H9 (cell line): ENCODE measurements around the gene SEC14L5. TPM values are rescaled to one million over a fixed set of nuclear protein-coding genes. Genes with fewer than 3 reads are reported as not detected.

Experiments
- DNase-seq: peaks from one replicate; pipeline ENCODE4 v3.0.0-alpha.2; 2017
- H2AFZ ChIP-seq: one replicate; pipeline ENCODE4 v1.6.1; 2013; ENCODE audit warnings: mild to moderate bottlenecking, low read length, control low read depth, moderate library complexity
- H2AK5ac ChIP-seq: 2 replicates; pipeline ENCODE4 v1.6.1; 2013; ENCODE audit warnings: low read length, control low read depth, mixed read lengths; ENCODE audit not compliant: insufficient read length
- H2BK120ac ChIP-seq: one replicate; pipeline ENCODE4 v1.6.1; 2013; ENCODE audit warnings: low read depth, mild to moderate bottlenecking, low read length, control low read depth, inconsistent platforms; ENCODE audit not compliant: poor library complexity, severe bottlenecking
- H2BK12ac ChIP-seq: 2 replicates; pipeline ENCODE4 v1.6.1; 2013; ENCODE audit warnings: low read length, control low read depth, mixed read lengths, low read depth; ENCODE audit not compliant: insufficient read length
- H2BK15ac ChIP-seq: 2 replicates; pipeline ENCODE4 v1.6.1; 2013; ENCODE audit warnings: low read depth, low read length, control low read depth
- H2BK20ac ChIP-seq: one replicate; pipeline ENCODE4 v1.6.1; 2013; ENCODE audit warnings: low read depth, mild to moderate bottlenecking, low read length, control low read depth, inconsistent platforms; ENCODE audit not compliant: poor library complexity, severe bottlenecking
- H2BK5ac ChIP-seq: 2 replicates; pipeline ENCODE4 v1.6.1; 2013; ENCODE audit warnings: low read length, control low read depth, mixed read lengths; ENCODE audit not compliant: insufficient read length
- H3K14ac ChIP-seq: 2 replicates; pipeline ENCODE4 v1.6.1; 2013; ENCODE audit warnings: low read length, control low read depth; ENCODE audit not compliant: insufficient read depth
- H3K18ac ChIP-seq: 2 replicates; pipeline ENCODE4 v1.6.1; 2013; ENCODE audit warnings: low read depth, mild to moderate bottlenecking, mixed read lengths, low read length, control low read depth; ENCODE audit not compliant: insufficient read length
- H3K23ac ChIP-seq: 2 replicates; pipeline ENCODE4 v1.6.1; 2013; ENCODE audit warnings: low read length, control low read depth, mixed read lengths, low read depth; ENCODE audit not compliant: insufficient read length
- H3K23me2 ChIP-seq: 2 replicates; pipeline ENCODE4 v1.6.1; 2013; ENCODE audit warnings: low read depth, mild to moderate bottlenecking, mixed read lengths, low read length, control low read depth; ENCODE audit not compliant: insufficient read length, poor library complexity, severe bottlenecking
- H3K27ac ChIP-seq: 2 replicates; pipeline ENCODE4 v1.5.1; 2013; ENCODE audit warnings: low read length, control low read depth, mixed read lengths, low read depth; ENCODE audit not compliant: insufficient read length
- H3K27me3 ChIP-seq: 2 replicates; pipeline ENCODE4 v1.6.1; 2013; ENCODE audit warnings: low read length, control low read depth, inconsistent platforms; ENCODE audit not compliant: insufficient read depth
- H3K4ac ChIP-seq: 2 replicates; pipeline ENCODE4 v1.6.1; 2013; ENCODE audit warnings: low read depth, mild to moderate bottlenecking, control low read depth, inconsistent platforms, low read length, moderate library complexity
- H3K4me1 ChIP-seq: 2 replicates; pipeline ENCODE4 v1.6.1; 2013; ENCODE audit warnings: low read length, control low read depth, inconsistent platforms; ENCODE audit not compliant: insufficient read depth
- H3K4me2 ChIP-seq: 2 replicates; pipeline ENCODE4 v1.6.1; 2013; ENCODE audit warnings: low read length, control low read depth, mixed read lengths; ENCODE audit not compliant: insufficient read length, insufficient read depth
- H3K56ac ChIP-seq: 2 replicates; pipeline ENCODE4 v1.6.1; 2013; ENCODE audit warnings: low read depth, mild to moderate bottlenecking, mixed read lengths, low read length, control low read depth; ENCODE audit not compliant: insufficient read length
- H3K79me1 ChIP-seq: 2 replicates; pipeline ENCODE4 v1.6.1; 2013; ENCODE audit warnings: low read depth, mild to moderate bottlenecking, moderate library complexity, low read length, control low read depth, inconsistent platforms; ENCODE audit not compliant: insufficient read depth, poor library complexity, severe bottlenecking
- H3K79me2 ChIP-seq: 2 replicates; pipeline ENCODE4 v1.6.1; 2013; ENCODE audit warnings: low read length, control low read depth, inconsistent platforms; ENCODE audit not compliant: insufficient read depth
- H3K9ac ChIP-seq: 2 replicates; pipeline ENCODE4 v1.6.1; 2013; ENCODE audit warnings: low read length, control low read depth, mixed read lengths; ENCODE audit not compliant: insufficient read length; ENCODE audit errors: extremely low read depth
- H3K9me3 ChIP-seq: one replicate; pipeline ENCODE4 v1.6.1; 2013; ENCODE audit warnings: low read depth, low read length, inconsistent platforms; ENCODE audit not compliant: control insufficient read depth
- H3T11ph ChIP-seq: one replicate; pipeline ENCODE4 v1.6.1; 2013; ENCODE audit warnings: mild to moderate bottlenecking, low read length, control low read depth, inconsistent platforms
- H4K20me1 ChIP-seq: one replicate; pipeline ENCODE4 v1.6.1; 2013; ENCODE audit not compliant: control insufficient read depth, insufficient read length, insufficient read depth
- H4K5ac ChIP-seq: 2 replicates; pipeline ENCODE4 v1.6.1; 2013; ENCODE audit warnings: low read depth, mild to moderate bottlenecking, mixed read lengths, low read length, control low read depth; ENCODE audit not compliant: insufficient read length
- H4K8ac ChIP-seq: replicated peaks from 2 replicates; pipeline ENCODE4 v1.6.1; 2013; ENCODE audit warnings: low read length, control low read depth, mixed read lengths, low read depth; ENCODE audit not compliant: insufficient read length
- H4K91ac ChIP-seq: 2 replicates; pipeline ENCODE4 v1.6.1; 2013; ENCODE audit warnings: low read depth, mild to moderate bottlenecking, moderate library complexity, mixed read lengths, low read length, control low read depth; ENCODE audit not compliant: insufficient read length
- H3K27ac Mint-ChIP-seq, 3 experiments: 2 replicates in 2 of 3; 3 replicates in 1 of 3; pipeline ENCODE4 v1.8.0; 2020 to 2021; ENCODE audit warnings: mixed read lengths in 3 of 3, mild to moderate bottlenecking in 1 of 3, moderate library complexity in 1 of 3
- H3K27me3 Mint-ChIP-seq: 2 replicates; pipeline ENCODE4 v1.8.0; 2021; ENCODE audit warnings: low read depth, mild to moderate bottlenecking, moderate library complexity, mixed read lengths
- H3K36me3 Mint-ChIP-seq, 3 experiments: 2 replicates in 2 of 3; 3 replicates in 1 of 3; pipeline ENCODE4 v1.8.0; 2020 to 2021; ENCODE audit warnings: low read depth in 3 of 3, mixed read lengths in 3 of 3; ENCODE audit not compliant: insufficient read depth in 1 of 3
- H3K4me1 Mint-ChIP-seq, 2 experiments: 2 replicates each; pipeline ENCODE4 v1.8.0; 2020; ENCODE audit warnings: mixed read lengths in 2 of 2
- H3K4me3 Mint-ChIP-seq, 2 experiments: 2 replicates in 1 of 2; 3 replicates in 1 of 2; pipeline ENCODE4 v1.8.0; 2020 to 2021; ENCODE audit warnings: mild to moderate bottlenecking in 2 of 2, mixed read lengths in 2 of 2, moderate library complexity in 1 of 2
- H3K9me3 Mint-ChIP-seq, 2 experiments: 2 replicates in 1 of 2; 3 replicates in 1 of 2; pipeline ENCODE4 v1.8.0; 2020; ENCODE audit warnings: mild to moderate bottlenecking in 2 of 2, mixed read lengths in 2 of 2, moderate library complexity in 1 of 2
- CTCF ChIP-seq: fragments of 200-600 bp; sonication (generic); conservative IDR thresholded peaks from 3 replicates; pipeline ENCODE4 v1.8.0; 2021; ENCODE audit warnings: antibody characterized with exemption, mild to moderate bottlenecking
- WGBS: extraction: QIAGEN DNeasy Blood & Tissue Kit; methylation state at CpG from one replicate; pipeline ENCODE4 v1.1.7; 2013; ENCODE audit warnings: missing lambda C conversion rate, low lambda C conversion rate, mixed read lengths; ENCODE audit not compliant: insufficient read length; ENCODE audit errors: extremely low coverage; 5-methylcytosine and 5-hydroxymethylcytosine counted together
- total RNA-seq: library from RNA; stranded (reverse); gene quantifications from 2 replicates; pipeline ENCODE4 v1.2.1, GENCODE V29; 2021

SEC14L5 gene
- total RNA-seq, 1 experiment from 2014 or later, result 4.1 TPM

DNA sequence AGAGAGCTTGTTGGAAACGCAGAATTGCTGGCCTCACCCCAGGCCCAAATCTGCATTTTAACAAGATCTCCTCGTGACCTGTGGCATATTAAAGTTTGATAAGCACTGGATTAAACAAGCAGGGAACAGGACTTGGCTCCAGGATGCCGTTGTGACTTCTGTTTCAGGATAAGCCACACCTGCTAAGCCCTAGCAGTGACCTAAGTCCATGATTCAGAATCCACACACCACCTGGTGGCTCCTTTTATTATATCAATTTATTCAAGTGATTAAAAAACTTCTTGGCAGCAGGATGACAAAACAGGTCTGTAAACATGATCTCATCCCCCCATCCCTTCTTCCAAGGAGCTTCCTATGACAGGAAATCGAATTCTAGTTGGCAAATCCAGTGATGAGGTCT, 66.5 kb downstream of the SEC14L5 start:
- Histone ChIP-seq H2BK12ac (no peak overlapping the region), H3K4me2 (no peak overlapping the region), H2BK15ac (no peak overlapping the region), H2AK5ac (no peak overlapping the region), H2AFZ (no peak overlapping the region), H3K4ac (no peak overlapping the region), H2BK20ac (no peak overlapping the region), H3T11ph (no peak overlapping the region), H3K27me3 (no peaks in the 10 kb centered on the region), H4K20me1 (no peaks in the 10 kb centered on the region), H3K9ac (no peak overlapping the region), H2BK120ac (no peak overlapping the region), H3K18ac (no peak overlapping the region), H4K91ac (no peak overlapping the region), H3K79me2 (no peaks in the 10 kb centered on the region), H4K5ac (no peak overlapping the region), H3K9me3 (no peaks in the 10 kb centered on the region), H4K8ac (no peak overlapping the region), H3K23ac (no peak overlapping the region), H3K79me1 (no peaks in the 10 kb centered on the region), H3K23me2 (no peaks in the 10 kb centered on the region), H3K27ac (no peak overlapping the region), H3K4me1 (no peaks in the 10 kb centered on the region), H3K56ac (no peak overlapping the region), H2BK5ac (no peak overlapping the region), H3K14ac (no peak overlapping the region)
- Mint-ChIP-seq H3K27ac (no peak overlapping the region; a peak in 1 of 7 replicates), H3K4me1 (peaks cover 9 to 15% of the 10 kb centered on the region in 2 experiments), H3K4me3 (no peak overlapping the region), H3K27me3 (peaks cover 12% of the 10 kb centered on the region), H3K9me3 (no peaks in the 10 kb centered on the region), H3K36me3 (no peaks in the 10 kb centered on the region)
- no peak; the same call in 2 of the 3 replicates for TF ChIP-seq CTCF
- no peak for DNase-seq
- no CpG with 5 or more reads among the region's 4 CpGs for WGBS
